Breast epithelium (tissue), 3 donors: ENCODE measurements around the gene PKN3.

Experiments
- CTCF ChIP-seq, 3 donors: fragments of 450-650 bp; IDR thresholded peaks; one replicate each; pipeline ENCODE4 v1.5.1; 2016 to 2017; ENCODE audit warnings: antibody characterized with exemption in 3 of 3, mild to moderate bottlenecking in 3 of 3, moderate library complexity in 3 of 3
- POLR2A ChIP-seq: fragments of 450-650 bp; IDR thresholded peaks from one replicate; pipeline ENCODE4 v1.6.1; 2016; ENCODE audit warnings: antibody characterized with exemption, mild to moderate bottlenecking, moderate library complexity
- POLR2AphosphoS5 ChIP-seq, 3 donors: sonication (generic); formaldehyde crosslinking; IDR thresholded peaks; one replicate each; pipeline ENCODE4 v1.6.1; 2017; ENCODE audit warnings: antibody characterized with exemption in 3 of 3

GRCh38 chr9:128685636-128686489 lies 16.4 kb upstream of the PKN3 start:
- TF ChIP-seq POLR2A (no peak), CTCF (IDR thresholded peaks at IDR 0.05) (no peak), POLR2AphosphoS5 (IDR thresholded peaks at IDR 0.05) (no peak)
